A204.1 (cell line): ENCODE results near the gene CHCHD1.
"Not testable (repeated sequence)": the region's sequence is repeated elsewhere in the genome, so short reads cannot be mapped to it uniquely, and the experiment has no call there.

Source experiments
- FAIRE-seq: peaks from 2 replicates; lab custom pipeline; 2012; peaks lifted over from hg19 to GRCh38; lab: Jason Lieb, UNC

CHCHD1 gene

DNA sequence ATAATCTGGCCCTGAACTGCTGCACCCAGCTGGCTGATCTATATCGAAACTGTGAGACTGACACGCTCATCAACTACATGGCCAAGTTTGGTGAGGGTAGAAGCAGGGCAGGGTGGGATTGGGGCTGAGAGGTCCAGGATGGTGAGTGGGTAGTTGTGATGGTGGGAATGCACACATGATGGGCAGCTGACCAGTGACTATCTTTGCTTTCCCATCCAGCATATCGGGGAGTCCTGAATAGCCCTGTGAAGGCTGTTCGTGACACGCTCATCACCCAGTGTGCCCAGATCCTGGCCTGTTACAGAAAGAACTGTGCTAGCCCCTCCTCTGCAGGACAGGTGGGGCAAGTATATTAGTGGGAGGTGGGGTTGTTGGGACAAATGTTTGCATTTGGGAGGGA is 12.5 kb upstream of the CHCHD1 start:
- FAIRE-seq = no peak

GRCh38 chr10:73771722-73772280 is 10.0 kb upstream of the CHCHD1 start:
- no peak for FAIRE-seq

DNA sequence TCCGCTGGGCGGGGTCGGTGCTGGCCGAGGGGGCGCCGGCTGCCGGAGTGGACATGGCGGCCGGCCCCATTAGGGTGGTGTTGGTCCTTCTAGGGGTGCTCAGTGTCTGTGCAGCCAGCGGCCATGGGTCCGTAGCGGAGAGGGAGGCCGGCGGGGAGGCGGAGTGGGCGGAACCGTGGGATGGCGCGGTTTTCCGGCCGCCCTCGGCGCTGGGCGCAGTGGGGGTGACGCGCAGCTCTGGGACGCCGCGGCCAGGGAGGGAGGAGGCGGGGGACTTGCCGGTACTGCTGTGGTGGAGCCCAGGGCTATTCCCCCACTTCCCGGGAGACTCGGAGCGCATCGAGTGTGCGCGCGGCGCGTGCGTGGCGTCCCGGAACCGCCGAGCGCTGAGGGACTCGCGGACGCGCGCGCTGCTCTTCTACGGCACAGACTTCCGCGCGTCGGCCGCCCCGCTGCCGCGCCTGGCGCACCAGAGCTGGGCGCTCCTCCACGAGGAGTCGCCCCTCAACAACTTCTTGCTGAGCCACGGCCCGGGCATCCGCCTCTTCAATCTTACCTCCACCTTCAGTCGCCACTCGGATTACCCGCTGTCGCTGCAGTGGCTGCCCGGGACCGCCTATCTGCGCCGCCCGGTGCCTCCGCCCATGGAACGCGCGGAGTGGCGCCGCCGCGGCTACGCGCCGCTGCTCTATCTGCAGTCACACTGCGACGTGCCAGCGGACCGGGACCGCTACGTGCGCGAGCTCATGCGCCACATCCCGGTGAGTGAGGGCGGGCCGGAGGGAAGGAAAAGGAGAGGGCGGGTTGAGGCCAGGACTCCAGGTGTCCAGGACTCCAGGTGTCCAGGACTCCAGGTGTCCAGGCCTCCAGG is 9.3 kb upstream of the CHCHD1 start:
- no peak for FAIRE-seq

DNA sequence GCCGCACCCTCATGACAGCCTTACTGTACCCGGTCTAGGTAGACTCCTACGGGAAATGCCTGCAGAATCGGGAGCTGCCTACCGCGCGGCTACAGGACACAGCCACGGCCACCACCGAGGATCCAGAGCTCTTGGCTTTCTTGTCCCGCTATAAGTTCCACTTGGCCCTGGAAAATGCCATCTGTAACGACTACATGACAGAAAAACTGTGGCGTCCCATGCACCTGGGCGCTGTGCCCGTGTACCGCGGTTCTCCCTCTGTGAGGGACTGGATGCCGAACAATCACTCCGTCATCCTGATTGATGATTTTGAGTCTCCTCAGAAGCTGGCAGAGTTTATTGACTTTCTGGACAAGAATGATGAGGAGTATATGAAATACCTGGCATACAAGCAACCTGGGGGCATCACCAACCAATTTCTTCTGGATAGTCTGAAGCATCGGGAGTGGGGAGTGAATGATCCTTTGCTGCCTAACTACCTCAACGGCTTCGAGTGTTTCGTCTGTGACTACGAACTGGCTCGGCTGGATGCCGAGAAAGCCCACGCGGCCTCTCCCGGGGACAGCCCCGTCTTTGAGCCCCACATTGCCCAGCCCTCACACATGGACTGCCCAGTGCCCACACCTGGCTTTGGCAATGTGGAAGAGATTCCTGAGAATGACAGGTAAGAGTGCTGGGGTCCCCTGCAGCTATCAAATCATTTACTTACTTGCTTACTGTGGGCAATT is 8.5 kb upstream of the CHCHD1 start:
- FAIRE-seq = no peak

GRCh38 chr10:73774637-73775036 is 7.2 kb upstream of the CHCHD1 start:
- FAIRE-seq = no peak

- FAIRE-seq = no peak
Measured at GRCh38 chr10:73779018-73779417, 2.8 kb upstream of the CHCHD1 start.

- FAIRE-seq = no peak
Measured at GRCh38 chr10:73779539-73780197, 2.2 kb upstream of the CHCHD1 start.

GRCh38 chr10:73780301-73780700 is 1.5 kb upstream of the CHCHD1 start:
- FAIRE-seq = no peak

- FAIRE-seq = no peak
Measured at GRCh38 chr10:73780966-73781365, 882 bp upstream of the CHCHD1 start.

DNA sequence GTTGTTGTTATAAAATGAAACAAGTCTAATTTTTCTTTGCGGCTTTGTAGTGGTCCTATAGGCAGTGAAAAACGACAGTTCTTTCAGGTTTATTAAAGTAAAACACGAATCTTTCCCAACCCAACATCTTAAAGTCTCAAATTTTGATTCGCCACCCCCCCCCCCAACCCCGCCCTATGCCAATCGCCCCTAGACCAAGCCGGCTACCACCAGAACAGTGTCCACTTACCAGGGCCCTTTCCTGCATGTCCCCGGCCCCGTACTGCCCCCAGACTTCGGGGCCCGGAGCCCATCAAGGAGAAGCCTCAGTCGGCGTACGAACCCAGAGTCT is 335 bp upstream of the CHCHD1 start:
- no peak for FAIRE-seq

DNA sequence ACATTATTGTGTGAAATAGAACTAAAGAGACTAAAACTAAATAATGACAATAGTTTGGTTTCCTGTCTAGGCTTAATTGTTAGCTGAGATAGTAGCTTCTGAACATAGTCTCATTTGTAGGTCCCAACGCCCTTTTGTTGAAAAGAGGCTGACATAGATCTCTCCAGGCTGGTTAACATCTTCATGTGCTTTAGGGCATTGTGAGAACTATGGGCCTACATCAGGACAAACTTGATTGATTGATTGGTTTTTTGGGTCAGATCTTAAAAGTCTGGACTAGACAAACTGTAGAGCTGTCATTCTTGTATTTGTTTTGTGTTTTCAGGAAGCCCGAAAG is 869 bp downstream of the CHCHD1 start:
- FAIRE-seq = no peak

- peak; percentile 96 for FAIRE-seq
Measured at GRCh38 chr10:73785211-73785720, 3.4 kb downstream of the CHCHD1 start, which contains the start of gene ZSWIM8. ZSWIM8 (plus strand) TSS chr10:73785606; CDS start chr10:73785879, 273 bp downstream.

- FAIRE-seq = no peak
Measured at GRCh38 chr10:73785721-73786511, 4.1 kb downstream of the CHCHD1 start.

DNA sequence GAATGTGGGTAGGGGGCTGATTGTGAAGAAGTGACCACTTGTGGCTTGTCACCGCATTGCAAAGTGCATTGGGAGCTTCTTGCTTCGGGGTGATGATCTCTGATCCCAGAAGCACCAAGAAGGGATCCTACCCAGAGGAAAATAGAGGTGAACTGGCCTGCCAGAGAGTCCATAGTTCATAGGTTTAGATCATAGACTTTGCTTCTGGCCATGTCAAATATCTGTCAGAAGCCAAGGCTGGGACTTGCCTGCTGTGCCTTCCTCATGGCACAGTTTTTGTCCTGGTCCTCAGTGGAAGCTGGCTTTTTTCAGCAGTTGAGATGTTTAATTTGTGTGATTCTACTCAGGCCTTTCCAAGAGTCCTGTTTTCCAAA is 4.7 kb downstream of the CHCHD1 start:
- no peak for FAIRE-seq

DNA sequence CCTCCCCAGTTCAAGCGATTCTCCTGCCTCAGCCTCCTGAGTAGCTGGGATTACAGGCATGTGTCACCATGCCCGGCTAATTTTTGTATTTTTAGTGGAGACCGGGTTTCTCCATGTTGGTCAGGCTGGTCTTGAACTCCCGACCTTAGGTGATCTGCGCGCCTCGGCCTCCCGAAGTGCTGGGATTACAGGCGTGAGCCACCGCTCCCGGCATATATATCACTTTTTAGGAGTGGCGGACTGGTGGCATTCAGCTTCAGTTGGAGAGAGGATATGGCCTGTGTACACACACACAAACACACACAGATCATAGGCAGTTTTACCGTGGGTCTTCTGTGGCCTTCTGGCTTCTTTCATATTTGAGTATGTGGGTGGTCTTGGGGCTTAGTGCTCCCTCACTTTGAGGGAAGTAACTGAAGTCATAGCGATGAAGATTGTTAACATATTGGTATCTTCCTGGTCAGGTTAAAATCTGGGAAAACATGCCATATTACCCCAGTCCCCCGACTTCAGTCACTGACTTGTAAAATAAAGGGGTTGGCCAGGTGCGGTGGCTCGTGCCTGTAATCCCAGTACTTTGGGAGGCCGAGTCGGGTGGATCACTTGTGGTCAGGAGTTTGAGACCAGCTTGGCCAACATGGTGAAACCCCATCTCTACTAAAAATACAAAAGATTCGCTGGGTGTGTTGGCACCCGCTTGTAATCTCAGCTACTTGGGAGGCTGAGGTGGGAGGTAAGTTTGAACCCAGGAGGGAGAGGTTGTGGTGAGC is 5.4 kb downstream of the CHCHD1 start:
- FAIRE-seq = not testable (repeated sequence)

DNA sequence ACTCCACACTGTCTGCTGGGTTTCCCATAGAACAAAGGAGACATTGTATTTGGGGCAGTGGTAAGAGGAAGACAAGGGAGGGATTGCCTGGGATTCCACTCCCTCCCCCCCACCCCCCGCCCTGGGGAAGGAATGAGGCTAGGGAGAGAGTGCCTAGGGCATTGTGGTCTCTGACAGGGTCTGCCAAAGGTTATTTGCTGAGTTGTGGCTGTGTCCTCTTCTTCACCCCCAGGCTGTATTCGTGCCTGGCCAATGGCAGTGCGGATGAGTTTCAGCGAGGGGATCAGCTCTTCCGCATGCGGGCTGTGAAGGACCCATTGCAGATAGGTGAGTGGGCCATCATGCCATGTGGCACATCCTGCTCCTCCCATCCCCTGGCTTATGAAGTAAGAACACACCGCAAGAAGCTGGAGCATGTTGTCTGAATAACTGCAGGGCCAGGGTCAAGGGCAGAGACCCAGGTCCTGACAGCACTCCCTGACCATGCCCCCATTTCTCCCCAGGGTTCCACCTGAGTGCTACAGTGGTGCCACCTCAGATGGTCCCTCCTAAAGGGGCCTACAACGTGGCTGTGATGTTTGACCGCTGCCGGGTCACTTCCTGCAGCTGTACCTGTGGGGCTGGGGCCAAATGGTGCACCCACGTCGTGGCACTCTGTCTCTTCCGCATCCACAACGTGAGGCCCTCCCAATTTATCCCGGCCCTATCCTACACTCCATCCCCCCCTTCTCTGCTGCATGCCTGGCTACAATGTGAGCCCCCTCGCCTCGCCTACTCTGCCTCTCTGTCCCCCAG is 7.2 kb downstream of the CHCHD1 start:
- FAIRE-seq = no peak

DNA sequence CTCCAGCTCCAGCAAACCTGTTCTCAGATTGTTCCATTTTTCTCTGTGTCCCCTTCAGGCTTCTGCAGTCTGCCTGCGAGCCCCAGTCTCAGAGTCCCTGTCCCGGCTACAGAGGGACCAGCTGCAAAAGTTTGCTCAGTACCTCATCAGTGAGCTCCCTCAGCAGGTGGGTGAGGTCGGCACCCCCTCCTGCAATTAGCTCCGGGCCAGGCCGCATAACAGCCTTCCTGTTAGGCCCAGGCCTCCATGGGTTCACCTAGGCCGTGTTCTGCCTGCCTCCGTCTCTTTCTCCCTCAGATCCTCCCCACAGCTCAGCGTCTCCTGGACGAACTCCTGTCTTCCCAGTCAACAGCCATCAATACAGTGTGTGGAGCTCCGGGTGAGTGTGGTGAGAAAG is 7.8 kb downstream of the CHCHD1 start:
- no peak for FAIRE-seq

GRCh38 chr10:73790886-73791625 is 9.2 kb downstream of the CHCHD1 start:
- FAIRE-seq = no peak

- FAIRE-seq = no peak
Measured at GRCh38 chr10:73791871-73792400, 10.1 kb downstream of the CHCHD1 start.
